ENCODE data around the gene SUCLA2.

Gene SUCLA2

DNA sequence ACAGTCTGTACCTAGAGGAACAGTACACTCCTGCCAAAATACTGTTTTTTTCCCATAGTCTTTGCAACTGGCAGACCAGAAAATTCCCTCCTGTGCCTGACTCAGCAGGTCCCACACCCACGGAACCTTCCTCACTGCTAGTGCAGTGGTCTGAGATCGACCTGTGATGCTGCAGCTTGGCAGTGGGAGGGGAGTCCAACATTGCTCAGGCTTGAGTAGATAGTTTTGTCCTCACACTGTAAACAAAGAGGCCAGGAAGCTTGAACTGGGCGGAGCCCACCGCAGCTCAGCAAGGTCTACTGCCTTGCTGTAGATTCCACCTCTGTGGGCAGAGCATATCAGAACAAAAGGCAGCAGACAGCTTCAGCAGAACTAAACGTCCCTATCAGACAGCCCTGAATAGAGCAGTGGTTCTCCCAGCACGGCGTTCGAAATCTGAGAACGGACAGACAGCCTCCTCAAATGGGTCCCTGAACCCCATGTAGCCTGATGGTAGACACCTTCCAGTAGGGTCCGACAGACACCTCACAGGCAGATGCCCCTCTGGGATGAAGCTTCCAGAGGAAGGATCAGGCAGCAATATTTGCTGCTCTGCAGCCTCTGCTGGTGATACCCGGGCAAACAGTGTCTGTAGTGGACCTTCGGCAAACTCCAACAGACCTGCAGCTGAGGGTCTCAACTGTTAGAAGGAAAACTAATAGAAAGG lies 92.7 kb downstream of the SUCLA2 start:
- H3K9me3 ChIP-seq (ENCODE audit: severe bottlenecking): no peaks in the 10 kb centered on the region
- H3K4me3 ChIP-seq (ENCODE audit: low read depth, low read length): no peak overlapping the region
- no peak overlapping the region for H3K27ac ChIP-seq
- no peak for TF ChIP-seq CTCF (IDR thresholded peaks at IDR 0.05; ENCODE audit: low read depth, low read length)
- no peaks in the 10 kb centered on the region for H3K36me3 ChIP-seq
- no peaks in the 10 kb centered on the region for H3K27me3 ChIP-seq (ENCODE audit: insufficient read depth, low read depth, severe bottlenecking)
- no peak for DNase-seq

DNA sequence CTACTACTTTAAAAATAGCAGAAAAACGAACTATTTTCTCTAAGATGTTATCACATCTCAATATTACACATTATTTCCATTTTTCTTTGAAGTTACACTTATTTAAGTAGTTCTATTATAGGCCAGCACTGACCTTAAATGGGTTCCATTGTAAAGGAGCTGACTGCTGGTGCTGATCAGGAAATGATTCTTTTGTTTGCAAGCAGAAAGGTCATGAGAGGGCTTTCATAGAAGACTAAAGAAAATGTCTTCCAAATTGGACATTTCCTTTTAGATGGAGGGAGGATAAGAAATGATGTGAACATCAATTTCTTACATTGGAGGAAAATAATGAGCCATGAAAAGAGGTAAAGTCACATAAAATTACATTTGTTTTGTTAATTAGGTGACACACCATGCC lies 96.2 kb downstream of the SUCLA2 start:
- no peaks in the 10 kb centered on the region for H3K27me3 ChIP-seq (ENCODE audit: insufficient read depth, low read depth, severe bottlenecking)
- no peak for DNase-seq
- no peak overlapping the region for H3K27ac ChIP-seq
- H3K4me3 ChIP-seq (ENCODE audit: low read depth, low read length): no peak overlapping the region
- H3K36me3 ChIP-seq: no peaks in the 10 kb centered on the region
- H3K9me3 ChIP-seq (ENCODE audit: severe bottlenecking): no peaks in the 10 kb centered on the region
- TF ChIP-seq CTCF (IDR thresholded peaks at IDR 0.05; ENCODE audit: low read depth, low read length): no peak

DNA sequence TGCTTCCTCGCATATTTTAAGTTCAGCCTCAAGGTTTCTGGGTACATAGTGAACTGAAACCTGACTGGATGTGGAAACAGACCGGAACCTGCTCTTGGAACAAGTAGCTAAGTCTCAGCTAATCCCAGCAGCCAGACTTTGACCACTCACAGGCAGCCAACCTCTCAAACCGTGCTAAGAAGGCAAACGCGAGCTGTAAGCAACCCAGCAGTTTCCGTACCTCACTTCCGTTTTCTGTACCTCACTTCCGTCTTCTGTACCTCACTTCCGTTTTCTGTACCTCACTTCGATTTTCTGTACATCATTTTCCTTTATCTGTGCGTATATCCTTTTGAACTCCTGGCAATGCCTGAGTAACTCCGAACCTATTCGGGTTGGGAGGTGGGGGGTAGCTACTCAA lies 96.8 kb downstream of the SUCLA2 start:
- no peak for TF ChIP-seq CTCF (IDR thresholded peaks at IDR 0.05; ENCODE audit: low read depth, low read length)
- Histone ChIP-seq H3K36me3 (no peaks in the 10 kb centered on the region), H3K27me3 (ENCODE audit: insufficient read depth, low read depth, severe bottlenecking) (no peaks in the 10 kb centered on the region), H3K9me3 (ENCODE audit: severe bottlenecking) (no peaks in the 10 kb centered on the region), H3K4me3 (ENCODE audit: low read depth, low read length) (no peak overlapping the region), H3K27ac (no peak overlapping the region)
- DNase-seq: no peak

DNA sequence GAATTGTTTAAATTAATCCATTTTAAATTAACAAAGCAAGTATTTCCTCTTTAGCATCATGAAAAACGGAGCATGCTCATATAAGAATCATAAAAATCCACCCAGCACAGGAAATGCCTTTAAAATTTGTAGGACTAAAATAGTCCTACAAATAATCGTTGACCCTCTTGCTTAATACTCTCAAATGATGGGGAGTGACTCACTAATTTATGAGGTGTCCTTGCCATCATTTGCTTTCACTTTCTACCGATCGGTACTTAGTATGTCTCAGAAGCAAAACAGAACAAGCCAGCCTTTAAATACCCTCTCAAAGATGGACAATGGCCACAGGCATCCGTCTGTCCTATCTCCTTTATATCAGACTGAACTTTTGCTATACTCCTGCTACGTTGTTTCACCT lies 97.2 kb downstream of the SUCLA2 start:
- Histone ChIP-seq H3K36me3 (no peaks in the 10 kb centered on the region), H3K4me3 (ENCODE audit: low read depth, low read length) (no peak overlapping the region), H3K27me3 (ENCODE audit: insufficient read depth, low read depth, severe bottlenecking) (no peaks in the 10 kb centered on the region), H3K27ac (no peak overlapping the region), H3K9me3 (ENCODE audit: severe bottlenecking) (no peaks in the 10 kb centered on the region)
- no peak for DNase-seq
- no peak for TF ChIP-seq CTCF (IDR thresholded peaks at IDR 0.05; ENCODE audit: low read depth, low read length)

DNA sequence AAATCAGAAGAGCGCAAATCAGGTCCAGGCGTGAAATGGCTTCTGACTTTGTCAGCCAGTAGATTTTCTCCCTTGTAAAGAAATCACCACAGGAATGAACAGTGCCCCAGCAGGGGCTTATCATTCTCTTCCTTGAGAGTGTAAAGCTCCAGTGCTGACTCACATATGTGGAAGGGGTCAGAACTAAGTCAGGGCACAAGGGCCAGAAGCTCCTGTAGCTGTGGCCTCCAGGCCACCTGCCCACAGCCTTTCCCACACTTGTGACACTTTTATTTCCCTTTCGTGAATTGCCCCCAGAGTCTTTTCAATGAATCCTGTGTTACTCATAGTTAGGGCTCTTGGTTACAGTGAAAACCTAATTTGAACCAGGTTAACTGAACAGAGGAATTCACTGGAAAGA lies 99.6 kb downstream of the SUCLA2 start:
- Histone ChIP-seq H3K4me3 (ENCODE audit: low read depth, low read length) (no peak overlapping the region), H3K9me3 (ENCODE audit: severe bottlenecking) (no peaks in the 10 kb centered on the region), H3K27ac (no peak overlapping the region), H3K36me3 (no peaks in the 10 kb centered on the region), H3K27me3 (ENCODE audit: insufficient read depth, low read depth, severe bottlenecking) (no peaks in the 10 kb centered on the region)
- DNase-seq: no peak
- TF ChIP-seq CTCF (IDR thresholded peaks at IDR 0.05; ENCODE audit: low read depth, low read length): no peak

DNA sequence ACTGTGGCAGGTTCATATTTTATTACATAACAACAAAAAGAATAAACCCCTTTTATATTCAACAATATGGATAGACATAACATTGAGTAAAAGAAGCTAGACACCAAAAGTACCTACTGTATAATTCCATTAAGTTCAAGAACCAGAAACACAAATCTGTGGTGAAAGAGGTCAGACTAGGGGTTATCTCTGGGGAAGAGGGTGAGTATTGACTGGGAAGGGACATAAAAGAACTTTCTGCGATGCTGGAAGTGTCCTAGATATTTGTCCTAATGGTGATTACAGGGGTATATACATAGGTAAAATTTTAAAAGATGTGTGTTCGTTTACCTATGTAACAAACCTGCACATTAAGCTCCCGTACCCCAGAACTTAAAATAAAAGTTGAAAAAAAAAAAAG lies 103.0 kb downstream of the SUCLA2 start:
- no peaks in the 10 kb centered on the region for H3K9me3 ChIP-seq (ENCODE audit: severe bottlenecking)
- no peak overlapping the region for H3K4me3 ChIP-seq (ENCODE audit: low read depth, low read length)
- TF ChIP-seq CTCF (IDR thresholded peaks at IDR 0.05; ENCODE audit: low read depth, low read length): no peak
- H3K36me3 ChIP-seq: no peaks in the 10 kb centered on the region
- DNase-seq: no peak
- H3K27ac ChIP-seq: no peak overlapping the region
- H3K27me3 ChIP-seq (ENCODE audit: insufficient read depth, low read depth, severe bottlenecking): no peaks in the 10 kb centered on the region

Data from WERI-Rb-1 (cell line).